ENCODE measurements around the gene HEATR5B.
"Not testable (repeated sequence)": the region's sequence is repeated elsewhere in the genome, so short reads cannot be mapped to it uniquely, and the experiment has no call there.

Gene HEATR5B

DNA sequence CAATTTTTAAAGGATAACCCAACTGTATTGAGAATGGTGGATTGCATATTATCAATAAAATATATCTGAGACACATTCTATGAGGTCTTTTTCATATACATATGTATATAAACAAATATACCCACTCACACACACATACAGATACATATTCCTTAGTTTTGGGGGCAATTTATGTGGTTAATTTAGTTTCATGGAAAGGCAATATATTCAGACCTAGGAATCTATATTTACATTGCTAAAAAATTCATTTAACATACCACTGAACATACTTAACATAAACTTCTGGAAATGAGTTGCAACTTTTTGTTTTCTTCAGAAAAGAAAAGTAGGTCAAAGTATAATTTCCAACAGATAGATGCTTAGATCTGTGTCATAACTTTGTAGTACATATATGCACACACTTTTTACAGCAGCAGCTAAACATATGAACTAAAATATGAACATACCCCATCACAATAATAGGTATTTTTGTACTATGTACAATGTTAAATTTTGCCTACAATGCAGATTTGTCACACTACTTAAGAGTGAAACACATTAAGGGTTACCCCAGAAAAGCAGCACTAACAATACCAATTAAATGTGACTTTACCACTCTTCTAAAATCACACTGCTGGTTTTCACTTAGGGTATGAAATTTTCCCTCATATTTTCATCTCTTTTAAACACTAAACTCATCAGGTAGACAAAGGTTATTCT lies 23.0 kb downstream of the HEATR5B start:
- DNase-seq: no peak

DNA sequence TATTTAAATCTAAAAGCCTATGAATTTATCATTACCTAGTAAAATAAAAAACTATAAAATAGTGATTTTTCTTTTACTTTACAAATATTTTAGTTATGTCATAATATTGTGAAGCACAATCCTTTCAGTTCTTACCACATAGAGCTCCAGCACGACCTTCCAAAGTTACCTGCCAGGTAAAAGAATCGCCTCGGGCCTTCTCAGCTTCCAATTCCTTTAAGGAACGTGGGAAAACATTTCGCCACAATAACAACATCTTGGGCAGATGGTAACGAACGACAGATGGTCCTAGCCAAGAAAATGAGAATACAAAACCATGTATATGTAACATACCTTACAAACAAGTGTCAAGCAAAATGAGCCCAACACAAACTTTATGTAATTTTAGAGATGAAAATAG lies 23.7 kb downstream of the HEATR5B start:
- DNase-seq: no peak

DNA sequence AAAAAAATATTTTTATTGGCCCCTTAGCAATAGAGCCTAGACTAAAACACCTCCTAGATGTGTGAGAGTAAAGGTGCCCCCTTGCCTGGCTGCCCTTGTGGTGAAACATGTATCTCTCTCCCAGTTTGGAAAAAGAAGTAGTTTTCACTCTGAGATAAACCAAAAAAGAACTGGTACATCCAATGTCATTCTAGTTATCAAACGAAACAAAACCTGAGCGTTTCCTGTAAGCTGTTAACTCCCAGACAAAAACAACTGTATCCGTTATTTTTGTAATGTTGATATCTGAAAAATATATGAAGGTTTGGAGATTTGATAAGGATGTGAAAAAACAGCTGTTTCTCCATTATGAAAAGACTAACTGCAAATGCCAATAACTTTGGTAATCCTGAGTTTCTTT lies 24.3 kb downstream of the HEATR5B start:
- no peak for DNase-seq

DNA sequence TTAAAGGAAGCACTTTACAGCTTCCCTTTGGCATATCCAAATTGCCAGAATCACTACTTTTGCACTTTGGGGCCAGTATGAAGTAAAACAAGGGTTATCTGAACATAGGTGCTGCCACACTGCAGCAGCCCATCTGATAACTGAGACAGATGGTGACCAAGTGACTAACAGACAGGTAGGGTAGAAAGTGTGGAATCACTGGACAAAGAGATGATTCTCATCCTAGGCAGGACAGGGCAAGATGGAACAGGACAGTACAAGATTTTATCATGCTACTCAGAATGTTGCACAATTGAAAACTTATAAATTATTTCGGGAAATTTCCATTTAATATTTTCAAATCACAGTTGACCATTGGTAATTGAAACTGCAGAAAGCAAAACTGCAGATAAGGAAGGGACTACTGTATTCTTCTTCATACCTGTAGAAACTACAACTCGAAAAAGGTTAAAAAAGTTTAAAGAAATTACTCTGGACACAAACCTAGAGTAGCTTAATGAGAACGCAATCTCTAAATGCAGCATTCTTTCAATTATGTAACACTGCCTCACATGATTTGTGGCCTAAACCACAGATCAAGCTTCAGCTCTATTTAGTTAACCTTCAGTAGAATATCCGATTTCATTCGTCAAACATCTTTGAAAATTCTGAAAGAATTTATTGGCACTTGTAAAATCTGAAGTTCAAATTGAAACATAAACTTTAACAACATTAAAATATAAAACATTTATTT lies 31.4 kb downstream of the HEATR5B start:
- no peak for DNase-seq

DNA sequence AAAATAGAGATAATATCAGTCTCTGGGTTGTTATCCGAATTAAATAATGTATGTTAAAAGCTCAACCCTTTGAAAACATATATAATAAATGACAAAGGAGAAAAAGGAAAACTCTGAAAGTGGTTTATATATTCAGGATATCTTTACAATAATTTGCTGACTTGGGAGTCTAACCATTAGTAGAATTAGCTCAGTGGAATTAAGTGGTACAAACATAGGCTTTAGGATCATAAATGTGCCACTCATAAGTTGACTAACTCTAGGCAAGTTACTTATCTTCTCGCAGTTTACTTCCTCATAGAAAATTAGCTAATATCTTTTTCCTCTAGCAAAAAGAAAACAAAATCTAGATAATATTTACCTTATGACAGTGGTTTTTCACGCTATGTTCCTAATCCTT lies 44.6 kb downstream of the HEATR5B start:
- no peak for DNase-seq

DNA sequence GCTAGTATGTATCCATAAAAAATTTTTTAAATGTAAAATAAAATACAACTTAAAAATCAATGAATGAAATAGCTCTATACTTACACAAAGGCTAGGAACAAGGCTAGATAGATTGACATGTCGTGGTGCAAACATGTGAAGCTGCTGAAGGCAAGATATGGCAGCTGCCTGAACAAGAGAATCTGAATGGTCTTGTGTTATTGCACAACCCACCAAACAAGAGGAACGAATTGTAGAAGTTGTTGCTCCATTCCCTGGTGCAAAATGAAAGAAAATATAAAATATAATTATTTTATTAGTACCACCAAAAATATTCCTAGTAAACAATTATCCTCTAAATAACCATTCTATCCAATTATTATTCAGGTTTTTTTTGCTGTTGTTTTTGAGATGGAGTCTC lies 46.4 kb downstream of the HEATR5B start:
- DNase-seq: no peak

DNA sequence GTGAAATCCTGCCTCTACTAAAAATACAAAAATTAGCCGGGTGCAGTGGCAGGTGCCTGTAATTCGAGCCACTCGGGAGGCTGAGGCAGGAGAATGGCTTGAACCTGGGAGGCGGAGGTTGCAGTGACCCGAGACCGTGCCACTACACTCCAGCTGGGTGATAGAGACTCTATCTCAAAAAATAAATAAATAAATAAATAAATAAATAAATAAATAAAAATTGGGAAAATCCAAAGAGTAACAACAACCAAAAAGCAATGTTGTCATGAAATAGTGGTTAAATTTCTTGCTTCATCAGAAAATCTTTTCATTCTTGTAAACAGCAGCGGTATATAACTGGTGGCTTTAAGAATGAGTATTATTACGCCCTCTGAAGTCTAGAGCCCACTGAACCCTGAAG lies 54.4 kb downstream of the HEATR5B start:
- no peak for DNase-seq

DNA sequence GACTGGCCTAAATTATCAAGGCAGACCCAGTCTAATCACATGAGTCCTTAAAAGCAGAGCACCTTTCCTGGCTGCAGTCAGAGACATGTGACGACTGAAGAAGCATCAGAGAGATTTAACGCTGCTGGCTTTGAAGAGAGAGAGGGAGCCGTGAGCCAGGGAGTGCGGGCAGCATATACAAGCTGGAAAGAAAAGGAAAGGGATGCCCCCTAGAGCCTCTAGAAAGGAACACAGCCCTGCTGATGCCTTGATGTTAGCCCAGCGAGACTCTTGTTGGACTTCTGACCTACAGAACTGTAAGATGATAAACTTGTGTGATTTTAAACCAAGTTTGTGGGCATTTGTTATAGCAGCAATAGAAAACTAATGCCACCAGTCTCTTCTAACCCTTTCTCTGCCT lies 58.1 kb downstream of the HEATR5B start:
- DNase-seq: peak; percentile 4

DNA sequence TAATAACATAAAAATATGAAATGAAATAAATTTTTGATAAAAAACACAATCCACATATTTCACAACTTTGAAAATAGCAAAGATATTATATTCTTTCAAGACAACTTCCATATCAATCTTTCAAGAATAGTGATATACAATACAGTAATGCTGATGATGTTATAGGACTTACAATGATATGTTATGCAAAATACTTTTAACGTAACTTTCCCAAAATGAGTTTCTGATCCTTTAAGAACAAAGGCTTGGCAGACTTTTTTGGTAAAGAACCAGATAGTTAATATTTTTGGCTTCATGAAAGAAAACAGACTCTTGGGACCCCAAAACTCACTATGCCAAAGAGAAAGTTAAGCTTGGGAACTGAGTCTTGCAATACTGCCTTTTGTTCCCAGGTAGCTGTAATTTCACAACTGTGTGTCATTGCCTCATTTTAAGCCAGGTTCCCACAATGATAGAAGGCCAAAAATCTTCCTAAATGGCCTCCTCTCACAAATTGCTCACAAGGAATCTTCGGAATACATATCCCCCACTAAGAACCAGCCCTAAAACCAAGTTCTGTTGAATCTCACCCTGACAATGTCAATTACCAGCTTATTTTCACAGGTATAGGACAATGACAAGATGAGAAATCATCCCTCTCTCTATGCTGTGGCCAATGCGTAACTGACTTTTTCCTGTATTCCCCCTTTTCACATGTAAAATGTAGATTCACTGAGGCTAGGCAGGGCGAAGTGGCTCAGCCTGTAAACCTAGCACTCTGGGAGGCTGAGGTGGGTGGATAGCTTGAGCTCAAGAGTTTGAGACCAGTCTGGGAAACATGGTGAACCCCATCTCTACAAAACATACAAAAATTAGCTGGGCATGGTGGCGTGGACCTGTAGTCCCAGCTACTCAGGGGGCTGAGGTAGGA lies 63.0 kb downstream of the HEATR5B start:
- DNase-seq: no peak

DNA sequence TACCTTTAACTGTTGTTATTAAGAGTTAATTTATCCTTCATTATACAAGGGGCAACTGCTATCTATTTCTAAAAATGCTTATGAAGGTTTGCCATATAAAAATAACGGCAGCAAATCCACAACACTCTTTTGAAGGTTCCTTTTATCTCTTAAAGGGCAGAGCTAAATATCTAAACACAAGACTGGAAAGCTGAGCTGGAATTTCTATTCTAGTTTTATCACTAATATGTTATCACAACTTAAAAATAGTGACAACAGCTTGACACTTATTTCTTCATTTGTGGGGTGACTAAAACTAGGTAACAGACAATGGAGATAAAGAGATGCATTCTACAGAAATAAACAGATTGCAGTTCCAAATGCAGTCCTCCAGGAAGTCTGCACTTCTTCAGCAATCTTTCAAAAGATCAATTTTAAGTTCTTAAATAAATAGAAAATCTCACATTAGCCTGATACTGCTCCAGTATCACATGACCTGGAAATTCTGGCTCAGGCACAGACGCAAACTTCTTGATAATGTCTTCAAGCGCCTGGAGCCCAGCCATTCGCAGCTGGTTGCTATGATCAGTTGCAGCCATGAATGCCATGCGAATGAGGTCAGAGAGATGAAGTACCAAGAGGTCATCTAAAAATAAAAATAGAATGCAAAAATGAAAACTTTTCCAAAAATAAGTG lies 63.8 kb downstream of the HEATR5B start:
- peak; percentile 63 for DNase-seq

DNA sequence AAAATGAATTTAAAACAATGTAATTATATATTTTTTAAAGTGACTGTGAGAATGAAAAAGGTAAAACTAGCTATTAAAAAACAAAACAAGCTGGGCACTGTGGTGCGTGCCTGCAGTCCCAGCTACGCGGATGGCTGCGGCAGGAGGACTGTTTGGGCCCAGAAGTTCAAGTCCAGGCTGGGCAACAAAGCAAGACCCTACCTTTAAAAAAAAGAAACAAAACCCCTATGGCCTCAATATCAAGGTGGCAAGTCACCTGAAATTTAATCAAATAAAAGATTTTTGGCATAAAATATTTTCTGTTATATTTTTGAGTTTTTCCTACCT lies 70.9 kb downstream of the HEATR5B start:
- DNase-seq: no peak

DNA sequence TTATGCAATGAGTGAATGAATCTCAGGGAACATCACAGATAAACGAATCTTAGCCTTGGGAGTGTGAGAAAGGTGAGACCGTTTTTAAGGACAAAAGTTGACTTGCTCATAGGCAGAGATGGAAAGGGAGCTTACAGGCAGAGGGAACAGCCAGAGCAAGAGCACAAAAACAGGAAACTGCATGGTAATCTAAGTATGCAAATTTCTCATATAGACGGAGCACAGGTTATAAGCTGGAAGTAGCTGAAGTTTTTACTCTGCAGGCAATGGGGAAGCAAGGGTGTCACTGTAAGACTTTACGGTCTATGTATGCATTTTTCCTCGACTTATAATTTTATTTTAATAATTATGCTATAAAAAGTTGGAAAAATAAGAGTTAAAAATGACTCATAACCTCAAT lies 73.0 kb downstream of the HEATR5B start:
- no peak for DNase-seq

DNA sequence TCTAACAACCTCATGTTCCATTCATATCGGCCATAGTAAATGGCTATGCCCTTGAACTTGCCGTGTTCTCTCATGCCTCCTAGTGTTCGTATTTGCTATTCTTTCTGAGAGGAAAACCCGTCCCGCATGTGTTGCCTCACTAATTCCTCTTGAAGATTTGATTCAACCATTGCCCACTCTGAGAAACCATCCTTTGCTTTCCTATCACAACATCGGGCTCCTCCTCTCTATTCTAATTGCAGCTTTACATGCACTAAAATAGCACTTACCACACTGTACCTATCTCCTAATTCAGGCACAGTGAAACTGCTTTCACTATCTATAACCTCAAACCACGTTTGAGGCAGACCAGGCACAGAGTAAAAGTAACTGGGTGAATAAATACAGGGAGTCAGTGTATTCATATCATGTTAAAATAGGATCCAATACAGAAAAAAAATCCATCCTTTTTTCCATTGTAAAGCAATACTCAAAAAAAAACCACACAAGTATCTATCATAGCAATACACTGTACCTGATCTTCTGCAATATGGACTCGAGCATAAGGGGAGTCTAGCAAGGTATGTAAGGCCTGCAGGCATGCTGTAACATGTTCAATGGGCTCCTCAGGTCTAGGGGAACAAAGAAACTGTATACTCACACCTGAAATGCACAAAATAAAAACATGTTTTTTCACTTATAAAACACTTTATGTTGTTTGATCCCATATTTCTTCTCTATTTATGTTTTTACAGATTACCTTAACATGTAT lies 78.9 kb downstream of the HEATR5B start:
- no peak for DNase-seq

DNA sequence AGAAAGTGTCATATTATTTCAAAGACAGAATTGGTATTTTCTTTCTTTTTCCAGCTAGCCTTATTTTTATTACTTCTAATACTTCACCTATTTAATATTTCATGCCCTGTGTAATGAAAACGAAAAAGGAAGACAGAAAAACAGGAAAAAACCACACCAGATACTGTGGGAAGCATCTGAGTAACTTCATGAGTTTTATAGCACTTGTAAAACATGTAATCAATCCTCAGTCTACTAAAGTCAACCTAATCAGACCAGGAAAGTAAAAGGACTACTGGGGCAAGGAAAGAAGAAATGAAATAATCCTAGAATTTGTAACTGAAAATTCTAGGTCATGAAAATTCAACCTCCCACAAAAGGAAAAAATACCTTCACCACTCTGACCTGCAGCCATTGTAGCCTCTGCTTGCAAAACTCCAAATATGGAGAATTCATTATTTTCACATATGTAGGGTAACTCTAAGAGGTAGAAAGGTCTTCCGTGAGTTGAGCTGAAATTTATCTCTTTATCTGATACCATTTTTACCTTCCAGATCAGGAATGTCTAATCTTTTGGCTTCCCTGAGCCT lies 83.1 kb downstream of the HEATR5B start:
- no peak for DNase-seq

DNA sequence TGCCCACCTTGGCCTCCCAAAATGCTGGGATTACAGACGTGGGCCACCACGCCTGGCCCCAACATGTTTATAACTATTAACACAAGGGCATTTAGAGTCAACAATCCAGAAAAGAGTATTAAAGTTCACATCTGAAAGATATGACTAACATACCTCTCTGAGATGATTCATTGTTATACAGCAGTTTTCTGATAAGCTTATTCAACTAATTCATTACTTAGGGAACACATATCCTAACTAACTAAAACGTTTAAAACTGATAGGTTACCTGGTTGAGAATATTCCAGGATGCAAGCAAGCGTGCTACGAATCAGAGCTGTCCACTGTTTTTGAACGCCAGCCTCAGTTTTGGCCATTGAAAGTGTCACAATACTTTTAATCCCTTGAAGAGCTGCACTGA lies 83.9 kb downstream of the HEATR5B start:
- DNase-seq: peak; percentile 15

DNA sequence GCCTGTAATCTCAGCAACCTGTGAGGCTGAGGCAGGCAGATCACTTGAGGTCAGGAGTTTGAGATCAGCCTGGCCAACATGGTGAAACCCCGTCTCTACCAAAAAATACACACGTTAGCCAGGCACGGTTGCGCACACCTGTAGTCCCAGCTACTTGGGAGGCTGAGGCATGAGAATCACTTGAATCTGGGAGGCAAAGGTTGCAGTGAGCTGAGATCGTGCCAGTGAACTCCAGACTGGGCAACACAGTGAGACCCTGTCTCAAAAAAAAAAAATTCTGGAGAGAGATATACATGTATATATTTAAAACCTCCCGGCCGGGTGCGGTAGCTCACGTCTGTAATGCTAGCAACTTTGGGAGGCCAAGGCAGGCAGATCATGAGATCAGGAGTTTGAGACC lies 84.8 kb downstream of the HEATR5B start:
- not testable (repeated sequence) for DNase-seq

DNA sequence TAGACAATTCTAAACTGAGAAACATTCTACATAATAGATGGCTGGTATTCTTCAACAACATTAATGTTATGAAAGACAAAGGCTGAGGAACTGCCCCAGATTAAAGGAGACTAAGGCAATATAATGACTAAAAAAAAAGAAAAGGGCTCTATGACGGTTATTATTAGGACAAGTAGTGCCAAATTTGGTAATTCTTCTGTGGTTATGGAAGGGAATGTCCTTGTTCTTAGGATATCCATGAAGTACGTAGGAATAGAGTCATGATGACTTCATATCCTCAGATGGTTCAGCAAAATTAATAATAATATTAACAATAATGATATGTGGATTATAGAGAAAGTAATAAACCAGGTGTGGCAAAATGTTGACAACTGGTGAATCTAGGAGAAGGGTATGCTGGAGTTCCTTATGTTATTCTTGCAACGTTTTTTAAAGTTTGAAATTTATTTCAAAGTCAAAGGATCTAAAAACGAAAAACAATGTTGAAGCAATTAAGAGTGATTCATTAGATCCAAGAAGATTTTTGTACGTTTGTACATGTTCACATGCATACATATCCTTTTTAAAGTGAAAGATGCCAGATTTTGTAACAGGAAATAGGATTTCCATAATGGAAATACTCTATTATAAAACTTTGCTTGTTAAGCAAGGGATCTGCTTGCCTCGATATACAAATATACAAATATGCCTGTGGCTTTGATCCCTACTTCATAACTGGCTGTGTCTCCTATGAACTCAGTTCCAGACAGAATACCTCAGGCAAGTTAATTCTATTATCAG lies 90.1 kb downstream of the HEATR5B start:
- no peak for DNase-seq

DNA sequence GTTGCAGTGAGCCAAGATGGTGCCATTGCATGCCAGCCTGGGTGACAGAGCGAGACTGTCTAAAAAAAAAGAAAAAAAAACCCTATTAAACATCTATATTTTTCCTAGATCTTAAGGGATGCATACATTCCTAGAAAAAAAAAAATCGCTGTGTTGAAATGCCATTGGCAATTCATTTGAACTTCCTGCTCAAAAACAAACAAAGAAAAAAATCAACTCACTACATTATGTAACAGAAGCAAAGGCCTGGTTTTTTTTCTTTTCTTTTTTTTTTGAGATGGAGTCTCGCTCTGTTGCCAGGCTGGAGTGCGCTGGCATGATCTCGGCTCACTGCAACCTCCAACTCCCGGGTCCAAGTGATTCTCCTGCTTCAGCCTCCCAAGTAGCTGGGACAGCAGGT lies 96.2 kb downstream of the HEATR5B start:
- DNase-seq: no peak

DNA sequence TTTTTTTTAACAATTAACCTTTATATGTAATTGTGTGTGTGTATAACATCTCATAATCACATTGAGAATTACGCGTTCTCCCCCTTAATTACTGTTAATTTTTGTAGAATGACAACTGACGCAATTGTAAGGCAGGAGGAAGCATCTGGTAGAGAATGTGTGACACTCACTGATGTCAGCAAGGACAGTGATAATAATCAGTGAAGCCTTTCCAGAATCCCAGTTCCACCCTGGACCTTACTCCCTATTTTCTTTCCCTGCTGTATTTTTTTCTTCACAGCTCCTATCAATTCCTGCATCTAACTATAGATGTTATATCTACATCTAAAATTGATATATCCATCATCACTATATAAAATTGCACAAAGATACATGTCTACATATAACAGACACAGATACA lies 101.7 kb downstream of the HEATR5B start:
- no peak for DNase-seq

DNA sequence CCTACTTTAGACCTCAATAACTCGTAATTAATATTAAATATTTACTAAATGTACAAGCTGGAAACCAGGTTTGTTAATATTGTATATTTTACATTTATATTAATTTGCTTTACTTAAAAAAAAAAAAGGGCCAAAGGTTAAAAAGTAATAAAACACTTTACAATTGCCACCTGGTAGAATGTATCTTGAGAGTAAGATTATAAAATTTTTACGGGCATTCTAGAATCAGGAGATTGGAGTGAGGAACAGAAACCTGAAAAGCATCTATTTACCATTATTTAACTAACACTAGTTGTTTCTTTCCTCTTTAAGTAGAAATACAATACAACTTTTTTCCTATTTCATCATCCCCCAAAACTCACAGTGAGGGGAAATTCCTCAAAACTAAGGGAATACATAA lies 102.3 kb downstream of the HEATR5B start:
- no peak for DNase-seq

DNA sequence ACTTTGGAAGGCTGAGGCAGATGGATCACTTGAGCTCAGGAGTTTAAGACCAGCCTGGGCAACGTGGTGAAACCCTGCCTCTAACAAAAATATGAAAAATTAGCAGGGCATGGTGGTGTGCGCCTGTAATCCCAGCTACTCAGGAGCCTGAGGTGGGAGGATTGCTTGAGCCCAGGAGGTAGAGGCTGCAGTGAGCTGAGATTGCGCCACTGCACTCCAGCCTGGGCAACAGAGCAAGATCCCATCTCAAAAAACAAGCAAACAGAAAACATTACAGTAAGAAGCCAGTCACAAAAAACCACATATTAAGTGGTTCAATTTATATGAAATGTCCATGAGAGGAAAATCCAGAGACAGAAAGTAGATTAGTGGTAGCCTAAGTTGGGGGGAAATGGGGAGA lies 105.2 kb downstream of the HEATR5B start:
- DNase-seq: not testable (repeated sequence)
